ENCODE results near the gene RBM15.

GRCh38 chr1:110309767-110310166 lies 29.4 kb upstream of the RBM15 start:
- TF ChIP-seq CTCF (IDR thresholded peaks at IDR 0.05; ENCODE audit: low read length) = no peak
- no peak for TF ChIP-seq EZH2 (IDR thresholded peaks at IDR 0.05; ENCODE audit: borderline replicate concordance, low read length)

All from OCI-LY1 (cell line).